WTC11 (cell line): ENCODE results near the gene KNSTRN.

Experiments
- ATF2 ChIP-seq: sonication (generic); formaldehyde crosslinking; IDR thresholded peaks from 2 replicates; pipeline ENCODE4 v1.8.1; 2022; ENCODE audit warnings: low read depth, missing genetic modification reagents, borderline replicate concordance
- CBFB ChIP-seq: sonication (generic); formaldehyde crosslinking; IDR thresholded peaks from 2 replicates; pipeline ENCODE4 v1.8.1; 2022; ENCODE audit warnings: mild to moderate bottlenecking, low read depth, missing genetic modification reagents
- CREB1 ChIP-seq: sonication (generic); formaldehyde crosslinking; IDR thresholded peaks from 2 replicates; pipeline ENCODE4 v1.8.0; 2023; ENCODE audit warnings: mild to moderate bottlenecking, missing genetic modification reagents
- CTCF ChIP-seq: fragments of 200-600 bp; IDR thresholded peaks from 2 replicates; pipeline ENCODE4 v1.8.0; 2022; ENCODE audit warnings: antibody characterized with exemption
- ELF4 ChIP-seq: sonication (generic); formaldehyde crosslinking; IDR thresholded peaks from 2 replicates; pipeline ENCODE4 v1.8.1; 2022; ENCODE audit warnings: low read depth, mild to moderate bottlenecking, moderate library complexity, missing genetic modification reagents
- ETV6 ChIP-seq: sonication (generic); formaldehyde crosslinking; IDR thresholded peaks from 2 replicates; pipeline ENCODE4 v1.8.1; 2022; ENCODE audit warnings: mild to moderate bottlenecking, missing genetic modification reagents
- IRF1 ChIP-seq: sonication (generic); formaldehyde crosslinking; IDR thresholded peaks from 2 replicates; pipeline ENCODE4 v1.8.0; 2023; ENCODE audit warnings: missing genetic modification reagents
- NR1H2 ChIP-seq: sonication (generic); formaldehyde crosslinking; IDR thresholded peaks from 2 replicates; pipeline ENCODE4 v1.9.0; 2021; ENCODE audit warnings: mild to moderate bottlenecking, moderate library complexity, missing genetic modification reagents
- PRDM15 ChIP-seq: sonication (generic); formaldehyde crosslinking; IDR thresholded peaks from 2 replicates; pipeline ENCODE4 v1.8.0; 2022; ENCODE audit warnings: missing genetic modification reagents
- SP1 ChIP-seq: sonication (generic); formaldehyde crosslinking; conservative IDR thresholded peaks from 2 replicates; pipeline ENCODE4 v1.8.1; 2022; ENCODE audit warnings: missing genetic modification reagents
- TCF7 ChIP-seq: sonication (generic); formaldehyde crosslinking; IDR thresholded peaks from 2 replicates; pipeline ENCODE4 v1.8.0; 2022; ENCODE audit warnings: mild to moderate bottlenecking, low read depth, missing genetic modification reagents, moderate library complexity

- TF ChIP-seq CREB1 (CRISPR knock-in tag) (no peak), CTCF (no peak), NR1H2 (CRISPR knock-in tag) (no peak), SP1 (CRISPR knock-in tag) (no peak), ELF4 (no peak), PRDM15 (no peak), TCF7 (CRISPR knock-in tag) (no peak), ATF2 (CRISPR knock-in tag) (no peak), IRF1 (CRISPR knock-in tag) (no peak), ETV6 (CRISPR knock-in tag) (no peak), CBFB (CRISPR knock-in tag) (no peak)
Observed at GRCh38 chr15:40345867-40346578, 36.5 kb upstream of the KNSTRN start.
